Measurements from ENCODE around the gene NAGK. TPM values are rescaled to one million over a fixed set of nuclear protein-coding genes. Genes with fewer than 3 reads are reported as not detected.

NAGK gene
- total and polyA plus RNA-seq, 2 experiments from 2014 or later: 47.0 to 55.6 TPM

GRCh38 chr2:71121479-71121878, 53.0 kb downstream of the NAGK start:
- H3K36me3 Mint-ChIP-seq (ENCODE audit: low read depth): peaks cover 28% of the 10 kb centered on the region
- H3K27me3 ChIP-seq (ENCODE audit: insufficient read depth): no peaks in the 10 kb centered on the region
- no peaks in the 10 kb centered on the region for H3K4me1 Mint-ChIP-seq
- DNase-seq (ENCODE audit: low spot score) (no peak), ATAC-seq (no peak)
- H3F3A ChIP-seq (replicated peaks; ENCODE audit: low read depth): no peaks in the 10 kb centered on the region
- H3K27ac ChIP-seq (ENCODE audit: low read depth): no peak overlapping the region
- H3K9me3 Mint-ChIP-seq: no peaks in the 10 kb centered on the region
- TF ChIP-seq ZNF331 (CRISPR knock-in tag; IDR thresholded peaks at IDR 0.05; ENCODE audit: low read depth) (no peak), JUNB (IDR thresholded peaks at IDR 0.05; ENCODE audit: unreplicated experiment) (no peak), CTCF (conservative IDR thresholded peaks at IDR 0.05; ENCODE audit: low read depth in 2 of 2) (no peak), ZNF114 (CRISPR knock-in tag; IDR thresholded peaks at IDR 0.05) (no peak), ZNF462 (CRISPR knock-in tag; IDR thresholded peaks at IDR 0.05) (no peak), REST (IDR thresholded peaks at IDR 0.05; ENCODE audit: unreplicated experiment) (no peak), EZH2phosphoT487 (IDR thresholded peaks at IDR 0.05; ENCODE audit: unreplicated experiment) (no peak), NANOG (IDR thresholded peaks at IDR 0.05; ENCODE audit: borderline replicate concordance) (no peak), POLR2AphosphoS5 (IDR thresholded peaks at IDR 0.05; ENCODE audit: low read depth) (no peak), CREB1 (CRISPR knock-in tag; IDR thresholded peaks at IDR 0.05; ENCODE audit: low read depth) (no peak), STAT1 (IDR thresholded peaks at IDR 0.05; ENCODE audit: unreplicated experiment) (no peak)
- peaks cover 5% of the 10 kb centered on the region for H3K27me3 Mint-ChIP-seq (ENCODE audit: insufficient read depth, low read depth, poor library complexity)
- H2AFZ ChIP-seq: no peak overlapping the region
- no peak overlapping the region for H3K4me3 Mint-ChIP-seq
- H3K4me1 ChIP-seq (ENCODE audit: insufficient read depth): no peaks in the 10 kb centered on the region
- no peaks in the 10 kb centered on the region; the same call in 1 of the 2 replicates for H3K79me2 ChIP-seq (replicated peaks; ENCODE audit: insufficient read depth)
- no peak overlapping the region for H3K4me3 ChIP-seq
- H3K4me2 ChIP-seq: no peak overlapping the region
- H3K27ac Mint-ChIP-seq: no peak overlapping the region
- peaks cover 17% of the 10 kb centered on the region; the same call in 1 of the 2 replicates for H3K36me3 ChIP-seq (ENCODE audit: insufficient read depth)
- H3K9me2 ChIP-seq (ENCODE audit: insufficient read depth): no peaks in the 10 kb centered on the region
- peaks cover 6% of the 10 kb centered on the region; the same call in 1 of the 2 replicates for H4K20me1 ChIP-seq (replicated peaks; ENCODE audit: insufficient read depth)

Data from GM23338 (cell line).